CD14-positive monocyte (primary cell): ENCODE measurements around the gene FBXW2. TPM values are rescaled to one million over a fixed set of nuclear protein-coding genes. Genes with fewer than 3 reads are reported as not detected.

Source experiments
- DNase-seq, 3 donors: peaks; one replicate each; pipeline ENCODE4 v3.0.0-alpha.2; 2011 to 2022
- H2AFZ ChIP-seq: 2 replicates; pipeline ENCODE4 v1.6.0; 2012; ENCODE audit warnings: mild to moderate bottlenecking, low read depth, low read length, inconsistent platforms; ENCODE audit not compliant: insufficient read depth, poor library complexity, severe bottlenecking
- H3K27ac ChIP-seq, 2 donors: 1 replicate in 1 of 2; 2 replicates in 1 of 2; pipeline ENCODE4 v1.5.1; 2012 to 2013; ENCODE audit warnings: low read length in 2 of 2, control low read depth in 1 of 2, inconsistent platforms in 1 of 2, low read depth in 1 of 2, mild to moderate bottlenecking in 1 of 2
- H3K27me3 ChIP-seq, 2 donors: one replicate each; pipeline versions ENCODE4 v1.6.0 to v1.6.1; 2011 to 2013; ENCODE audit warnings: low read length in 2 of 2; ENCODE audit not compliant: control insufficient read depth in 2 of 2, insufficient read depth in 2 of 2
- H3K36me3 ChIP-seq, 2 donors: replicated peaks in 1 of 2; 1 replicate in 1 of 2; 2 replicates in 1 of 2; pipeline versions ENCODE4 v1.5.1 to v1.6.1; 2012 to 2013; ENCODE audit warnings: low read length in 2 of 2, control low read depth in 1 of 2, inconsistent platforms in 1 of 2, mild to moderate bottlenecking in 1 of 2; ENCODE audit not compliant: insufficient read depth in 2 of 2, control insufficient read depth in 1 of 2
- H3K4me1 ChIP-seq, 2 donors: 1 replicate in 1 of 2; 2 replicates in 1 of 2; pipeline versions ENCODE4 v1.5.1 to v1.6.1; 2012 to 2013; ENCODE audit warnings: low read length in 2 of 2, control low read depth in 1 of 2, inconsistent platforms in 1 of 2, mild to moderate bottlenecking in 1 of 2, moderate library complexity in 1 of 2; ENCODE audit not compliant: insufficient read depth in 2 of 2, control insufficient read depth in 1 of 2
- H3K4me2 ChIP-seq: replicated peaks from 2 replicates; pipeline ENCODE3; 2012; ENCODE audit warnings: low read length, moderate library complexity, mild to moderate bottlenecking; ENCODE audit not compliant: poor library complexity, severe bottlenecking; ENCODE audit errors: extremely low read depth
- H3K4me3 ChIP-seq, 3 experiments: fragments of 200-600 bp in 1 of 3; sonication (generic) in 1 of 3; replicated peaks in 1 of 3; 1 replicate in 2 of 3; 2 replicates in 1 of 3; pipeline ENCODE4 v1.5.1; 2011 to 2013; ENCODE audit warnings: low read length in 3 of 3, mild to moderate bottlenecking in 3 of 3, control low read depth in 2 of 3, low read depth in 2 of 3, inconsistent platforms in 1 of 3, moderate library complexity in 1 of 3
- H3K79me2 ChIP-seq: 2 replicates; pipeline ENCODE4 v1.6.0; 2012; ENCODE audit warnings: mild to moderate bottlenecking, control low read depth, inconsistent platforms, low read length, moderate library complexity; ENCODE audit not compliant: insufficient read depth
- H3K9ac ChIP-seq: 2 replicates; pipeline ENCODE4 v1.6.0; 2017; ENCODE audit warnings: low read length, mild to moderate bottlenecking; ENCODE audit not compliant: insufficient read depth, poor library complexity, severe bottlenecking
- H3K9me3 ChIP-seq, 2 donors: replicated peaks in 1 of 2; 1 replicate in 1 of 2; 2 replicates in 1 of 2; pipeline versions ENCODE4 v1.5.1 to v1.6.1; 2012 to 2013; ENCODE audit warnings: low read length in 2 of 2, control low read depth in 1 of 2; ENCODE audit not compliant: control insufficient read depth in 1 of 2, insufficient read depth in 1 of 2
- H4K20me1 ChIP-seq: 2 replicates; pipeline ENCODE4 v1.6.0; 2012; ENCODE audit warnings: mild to moderate bottlenecking, low read length, control low read depth, moderate library complexity; ENCODE audit not compliant: insufficient read depth
- H3K27ac Mint-ChIP-seq, 7 donors: one replicate each; pipeline ENCODE4 v1.8.0; 2020; ENCODE audit warnings: mild to moderate bottlenecking in 7 of 7, mixed read lengths in 7 of 7, moderate library complexity in 6 of 7, inconsistent platforms in 2 of 7
- H3K27me3 Mint-ChIP-seq, 3 donors: one replicate each; pipeline ENCODE4 v1.8.0; 2021 to 2022; ENCODE audit warnings: low read depth in 3 of 3, mild to moderate bottlenecking in 3 of 3, mixed read lengths in 3 of 3, moderate library complexity in 3 of 3, inconsistent platforms in 1 of 3
- H3K36me3 Mint-ChIP-seq, 2 donors: one replicate each; pipeline ENCODE4 v1.8.0; 2020; ENCODE audit warnings: mixed read lengths in 2 of 2, inconsistent platforms in 1 of 2, mild to moderate bottlenecking in 1 of 2
- H3K4me1 Mint-ChIP-seq: one replicate; pipeline ENCODE4 v1.8.0; 2020; ENCODE audit warnings: mild to moderate bottlenecking, mixed read lengths
- H3K4me3 Mint-ChIP-seq, 2 donors: one replicate each; pipeline ENCODE4 v1.8.0; 2020; ENCODE audit warnings: mild to moderate bottlenecking in 2 of 2, mixed read lengths in 2 of 2, moderate library complexity in 1 of 2
- H3K9me3 Mint-ChIP-seq, 7 donors: one replicate each; pipeline ENCODE4 v1.8.0; 2020 to 2022; ENCODE audit warnings: mixed read lengths in 7 of 7, mild to moderate bottlenecking in 6 of 7, moderate library complexity in 6 of 7, inconsistent platforms in 2 of 7
- WGBS: methylation state at CpG from one replicate; pipeline ENCODE4 v1.1.5; 2013; ENCODE audit warnings: missing lambda C conversion rate; ENCODE audit not compliant: insufficient coverage; 5-methylcytosine and 5-hydroxymethylcytosine counted together
- intact Hi-C, 2 donors: fragments of 100-400 bp; cut with micrococcal nuclease; formaldehyde crosslinking; loops; one replicate each; pipeline versions ENCODE4 v1.15.0 to v1.15.1; 2023
- polyA plus RNA-seq, 3 donors: library from polyadenylated mRNA; depleted of rRNA in 1 of 3; unstranded in 2 of 3; stranded (reverse) in 1 of 3; fragments of 300-500 nt in 2 of 3; fragments of >200 nt in 1 of 3; fragmentation: Illumina TruSeq in 2 of 3; gene quantifications; 1 replicate in 2 of 3; 2 replicates in 1 of 3; pipeline ENCODE4 v1.2.3, GENCODE V29; 2012 to 2021
- TF ChIP-seq, protein P1 (sequence below): fragments of 200-600 bp; IDR thresholded peaks from one replicate; pipeline ENCODE4 v1.8.0; 2022; ENCODE audit warnings: antibody characterized with exemption, mild to moderate bottlenecking

FBXW2 gene
- polyA plus RNA-seq, 3 donors = 20.0 to 30.8 (median 28.9) TPM

DNA sequence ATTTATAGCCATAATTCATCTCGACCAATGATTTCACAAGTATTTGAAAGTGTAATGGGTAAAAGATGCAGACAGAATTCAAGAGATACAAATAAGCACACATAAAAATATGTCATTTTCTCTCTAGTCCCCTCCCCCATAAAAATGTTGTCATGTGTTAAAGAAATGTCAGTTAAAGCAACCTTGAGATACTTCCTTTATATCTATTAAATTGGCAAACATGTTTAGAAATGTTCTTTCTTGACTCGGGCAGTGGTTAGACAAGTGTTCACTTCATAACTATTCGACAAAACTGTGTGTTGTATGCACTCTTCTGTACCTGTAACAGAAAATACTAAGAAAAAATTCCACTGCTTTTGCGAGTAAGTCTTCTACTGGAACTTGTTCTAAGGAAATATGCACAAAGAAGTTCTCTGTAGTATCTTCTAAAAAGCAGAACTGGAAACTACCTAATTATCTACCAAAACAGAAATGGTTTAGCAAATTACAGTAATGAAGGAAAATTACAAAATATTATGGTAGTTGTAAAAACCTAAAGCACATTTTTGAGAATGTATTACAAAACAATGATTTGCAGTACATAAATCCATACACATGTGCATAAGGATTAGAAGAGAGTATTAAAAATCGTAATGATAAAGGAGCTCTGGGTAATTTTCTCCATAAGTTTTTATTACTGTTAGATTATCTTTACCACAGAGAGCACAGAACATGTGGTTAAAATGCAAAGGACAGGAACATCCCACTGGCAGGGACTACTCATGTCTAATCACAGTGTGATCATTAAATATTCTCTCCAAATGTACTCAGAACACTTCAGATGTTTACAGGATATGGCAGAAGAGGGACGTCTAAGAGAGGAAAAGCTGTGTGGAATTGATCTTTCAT is 35.9 kb downstream of the FBXW2 start:
- Histone ChIP-seq H3K27ac (peak overlapping the region in 1 of 2 donors; percentile 80), H3K4me2 (peak overlapping the region; percentile 66)
- intact Hi-C loops = loop anchor here in 1 of 2 donors (5.0 kb wide), 1 partner anchor 300 kb away; no protein-coding TSS in a partner anchor

DNA sequence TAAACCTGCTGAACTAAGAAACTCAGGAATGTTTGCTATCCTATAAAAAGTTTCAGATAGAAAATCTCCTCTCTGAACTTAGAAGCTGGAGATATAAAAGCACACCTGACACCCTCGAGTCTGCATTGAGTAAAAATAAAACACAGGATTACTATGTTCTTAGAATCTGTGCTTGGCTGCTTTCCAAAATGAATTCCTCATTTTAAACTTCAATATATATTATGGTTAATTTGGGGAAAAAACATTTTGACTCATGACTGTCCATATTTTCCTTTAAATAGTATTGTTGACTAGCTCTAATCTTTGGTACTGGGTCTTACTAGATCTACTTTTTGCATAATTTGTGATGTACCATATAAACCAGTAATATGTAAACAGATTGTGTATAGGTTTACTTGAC is 36.7 kb downstream of the FBXW2 start:
- peak in 2 of 3 donors; percentile 31 to 49 for DNase-seq
- Histone ChIP-seq H3K4me2 (peak overlapping the region; percentile 66), H3K27me3 (no peaks in the 10 kb centered on the region), H3K79me2 (peaks cover 4% of the 10 kb centered on the region), H3K36me3 (peaks cover 3 to 19% of the 10 kb centered on the region in 2 donors), H3K9me3 (no peaks in the 10 kb centered on the region), H3K4me1 (peaks cover 45 to 60% of the 10 kb centered on the region in 2 donors), H2AFZ (no peak overlapping the region), H3K27ac (peak overlapping the region in 1 of 2 donors; percentile 80), H4K20me1 (no peaks in the 10 kb centered on the region), H3K9ac (no peak overlapping the region), H3K4me3 (peak overlapping the region in 1 of 3 experiments; percentile 40)
- TF ChIP-seq, protein P1, sequence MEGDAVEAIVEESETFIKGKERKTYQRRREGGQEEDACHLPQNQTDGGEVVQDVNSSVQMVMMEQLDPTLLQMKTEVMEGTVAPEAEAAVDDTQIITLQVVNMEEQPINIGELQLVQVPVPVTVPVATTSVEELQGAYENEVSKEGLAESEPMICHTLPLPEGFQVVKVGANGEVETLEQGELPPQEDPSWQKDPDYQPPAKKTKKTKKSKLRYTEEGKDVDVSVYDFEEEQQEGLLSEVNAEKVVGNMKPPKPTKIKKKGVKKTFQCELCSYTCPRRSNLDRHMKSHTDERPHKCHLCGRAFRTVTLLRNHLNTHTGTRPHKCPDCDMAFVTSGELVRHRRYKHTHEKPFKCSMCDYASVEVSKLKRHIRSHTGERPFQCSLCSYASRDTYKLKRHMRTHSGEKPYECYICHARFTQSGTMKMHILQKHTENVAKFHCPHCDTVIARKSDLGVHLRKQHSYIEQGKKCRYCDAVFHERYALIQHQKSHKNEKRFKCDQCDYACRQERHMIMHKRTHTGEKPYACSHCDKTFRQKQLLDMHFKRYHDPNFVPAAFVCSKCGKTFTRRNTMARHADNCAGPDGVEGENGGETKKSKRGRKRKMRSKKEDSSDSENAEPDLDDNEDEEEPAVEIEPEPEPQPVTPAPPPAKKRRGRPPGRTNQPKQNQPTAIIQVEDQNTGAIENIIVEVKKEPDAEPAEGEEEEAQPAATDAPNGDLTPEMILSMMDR = no peak
- Mint-ChIP-seq H3K4me1 (peaks cover 58% of the 10 kb centered on the region), H3K27me3 (no peaks in the 10 kb centered on the region), H3K36me3 (peaks cover 13 to 29% of the 10 kb centered on the region in 2 donors), H3K4me3 (peak overlapping the region in 1 of 2 donors; percentile 55), H3K9me3 (peaks cover 0 to 2% (median 0%) of the 10 kb centered on the region in 7 donors), H3K27ac (peak overlapping the region; percentile 83 to 92 (median 90))
- intact Hi-C loops = loop anchor here in 1 of 2 donors (5.0 kb wide), 1 partner anchor 301 kb away; no protein-coding TSS in a partner anchor
- WGBS = no CpG with 5 or more reads among the region's 1 CpG

More for the DNA sequence above, 35.9 kb downstream of the FBXW2 start:
- TF ChIP-seq, protein P1 = no peak
- Mint-ChIP-seq H3K27me3 (no peaks in the 10 kb centered on the region), H3K27ac (peak overlapping the region; percentile 83 to 92 (median 90)), H3K4me1 (peaks cover 58% of the 10 kb centered on the region), H3K4me3 (peak overlapping the region in 1 of 2 donors; percentile 55), H3K9me3 (no peaks in the 10 kb centered on the region), H3K36me3 (peaks cover 17 to 37% of the 10 kb centered on the region in 2 donors)
- peak in 1 of 3 donors; percentile 40 for DNase-seq
- H3K27me3 ChIP-seq = no peaks in the 10 kb centered on the region
- H3K79me2 ChIP-seq = peaks cover 4% of the 10 kb centered on the region
- H3K36me3 ChIP-seq = peaks cover 5 to 26% of the 10 kb centered on the region in 2 donors
- H4K20me1 ChIP-seq = no peaks in the 10 kb centered on the region
- no peak overlapping the region for H2AFZ ChIP-seq
- H3K9me3 ChIP-seq = no peaks in the 10 kb centered on the region
- H3K9ac ChIP-seq = no peak overlapping the region
- peak overlapping the region in 1 of 3 experiments; percentile 40 for H3K4me3 ChIP-seq
- peaks cover 45 to 60% of the 10 kb centered on the region in 2 donors for H3K4me1 ChIP-seq
- WGBS = no CpG with 5 or more reads among the region's 6 CpGs
